ENCODE results near the gene ANKRD50. TPM values are rescaled to one million over a fixed set of nuclear protein-coding genes. Genes with fewer than 3 reads are reported as not detected.

Gene ANKRD50
- total RNA-seq (64.7 TPM), polyA plus RNA-seq (ENCODE audit: insufficient read depth in 1 of 8, insufficient read length in 8 of 8, low replicate concordance in 1 of 8) (10 to 100 TPM; 38.0 to 75.7 (median 65.1) TPM)
- long read RNA-seq, donor 1, full-length matches to known transcripts: 1 of 18 reads
- long read RNA-seq, donor 1, partial matches to known transcripts: 17 of 18 reads
- long read RNA-seq, donor 1, other reads (novel, unspliced or antisense): 0 of 18 reads
- long read RNA-seq, donor 2: 0 reads
- long read RNA-seq, donor 3, full-length matches to known transcripts: 6 of 82 reads
- long read RNA-seq, donor 3, partial matches to known transcripts: 76 of 82 reads
- long read RNA-seq, donor 3, other reads (novel, unspliced or antisense): 0 of 82 reads
- long read RNA-seq, donor 4, full-length matches to known transcripts: 2 of 29 reads
- long read RNA-seq, donor 4, partial matches to known transcripts: 27 of 29 reads
- long read RNA-seq, donor 4, other reads (novel, unspliced or antisense): 0 of 29 reads
- long read RNA-seq, donor 5, full-length matches to known transcripts: 4 of 99 reads
- long read RNA-seq, donor 5, partial matches to known transcripts: 95 of 99 reads
- long read RNA-seq, donor 5, other reads (novel, unspliced or antisense): 0 of 99 reads
- long read RNA-seq, donor 6, full-length matches to known transcripts: 5 of 53 reads
- long read RNA-seq, donor 6, partial matches to known transcripts: 48 of 53 reads
- long read RNA-seq, donor 6, other reads (novel, unspliced or antisense): 0 of 53 reads
- long read RNA-seq, donor 7, full-length matches to known transcripts: 2 of 37 reads
- long read RNA-seq, donor 7, partial matches to known transcripts: 35 of 37 reads
- long read RNA-seq, donor 7, other reads (novel, unspliced or antisense): 0 of 37 reads
- long read RNA-seq, donor 8, full-length matches to known transcripts: 4 of 24 reads
- long read RNA-seq, donor 8, partial matches to known transcripts: 20 of 24 reads
- long read RNA-seq, donor 8, other reads (novel, unspliced or antisense): 0 of 24 reads
- long read RNA-seq, donor 9, full-length matches to known transcripts: 3 of 47 reads
- long read RNA-seq, donor 9, partial matches to known transcripts: 44 of 47 reads
- long read RNA-seq, donor 9, other reads (novel, unspliced or antisense): 0 of 47 reads
- long read RNA-seq, donor 10, full-length matches to known transcripts: 7 of 54 reads
- long read RNA-seq, donor 10, partial matches to known transcripts: 47 of 54 reads
- long read RNA-seq, donor 10, other reads (novel, unspliced or antisense): 0 of 54 reads
- long read RNA-seq, donor 11, full-length matches to known transcripts: 5 of 21 reads
- long read RNA-seq, donor 11, partial matches to known transcripts: 16 of 21 reads
- long read RNA-seq, donor 11, other reads (novel, unspliced or antisense): 0 of 21 reads

GRCh38 chr4:124712372-124713184 lies at the start of gene ANKRD50:
Gene ANKRD50, minus strand, starts transcription at chr4:124712732. Its CDS starts 2,221 bp downstream, at chr4:124710511.
- 0% methylated on average over 54 of the region's 85 CpGs for WGBS (ENCODE audit: insufficient coverage)
- Histone ChIP-seq H3K9me3 (replicated peaks; ENCODE audit: control insufficient read depth, low read depth, low read length) (no peaks in the 10 kb centered on the region), H3K27ac (ENCODE audit: low read length) (peak within 1 kb of the TSS; percentile 99), H3K36me3 (ENCODE audit: control insufficient read depth, insufficient read depth, low read length) (peaks cover 3% of the 10 kb centered on the region), H3K4me1 (ENCODE audit: control insufficient read depth, insufficient read depth, low read length) (peaks cover 8% of the 10 kb centered on the region), H3K4me3 (ENCODE audit: low read length) (peak within 1 kb of the TSS; percentile 92), H3K27me3 (ENCODE audit: control insufficient read depth, insufficient read depth, low read length) (no peaks in the 10 kb centered on the region)
- peak; percentile 98 for DNase-seq

- Histone ChIP-seq H3K27me3 (ENCODE audit: control insufficient read depth, insufficient read depth, low read length) (no peaks in the 10 kb centered on the region), H3K9me3 (replicated peaks; ENCODE audit: control insufficient read depth, low read depth, low read length) (no peaks in the 10 kb centered on the region), H3K27ac (ENCODE audit: low read length) (no peak overlapping the region), H3K4me3 (ENCODE audit: low read length) (no peak overlapping the region), H3K4me1 (ENCODE audit: control insufficient read depth, insufficient read depth, low read length) (no peaks in the 10 kb centered on the region), H3K36me3 (ENCODE audit: control insufficient read depth, insufficient read depth, low read length) (no peaks in the 10 kb centered on the region)
- DNase-seq: no peak
- WGBS (ENCODE audit: insufficient coverage): no CpG with 5 or more reads among the region's 1 CpG
Measured at GRCh38 chr4:124757126-124757525, 44.6 kb upstream of the ANKRD50 start.

- H3K4me3 ChIP-seq (ENCODE audit: low read length): no peak overlapping the region
Measured at GRCh38 chr4:124754681-124755080, 42.1 kb upstream of the ANKRD50 start.

GRCh38 chr4:124753941-124754581 lies 41.5 kb upstream of the ANKRD50 start:
- Histone ChIP-seq H3K27me3 (ENCODE audit: control insufficient read depth, insufficient read depth, low read length) (no peaks in the 10 kb centered on the region), H3K4me1 (ENCODE audit: control insufficient read depth, insufficient read depth, low read length) (no peaks in the 10 kb centered on the region), H3K36me3 (ENCODE audit: control insufficient read depth, insufficient read depth, low read length) (no peaks in the 10 kb centered on the region), H3K27ac (ENCODE audit: low read length) (no peak overlapping the region), H3K9me3 (replicated peaks; ENCODE audit: control insufficient read depth, low read depth, low read length) (no peaks in the 10 kb centered on the region), H3K4me3 (ENCODE audit: low read length) (no peak overlapping the region)
- no peak for DNase-seq
- WGBS (ENCODE audit: insufficient coverage): 100% methylated on average over 1 of the region's 4 CpGs

More at GRCh38 chr4:124754681-124755080, 42.1 kb upstream of the ANKRD50 start:
- Histone ChIP-seq H3K36me3 (ENCODE audit: control insufficient read depth, insufficient read depth, low read length) (no peaks in the 10 kb centered on the region), H3K27ac (ENCODE audit: low read length) (no peak overlapping the region), H3K4me1 (ENCODE audit: control insufficient read depth, insufficient read depth, low read length) (no peaks in the 10 kb centered on the region), H3K9me3 (replicated peaks; ENCODE audit: control insufficient read depth, low read depth, low read length) (no peaks in the 10 kb centered on the region), H3K27me3 (ENCODE audit: control insufficient read depth, insufficient read depth, low read length) (no peaks in the 10 kb centered on the region)
- DNase-seq: no peak

GRCh38 chr4:124749421-124749820 lies 36.9 kb upstream of the ANKRD50 start:
- H3K9me3 ChIP-seq (replicated peaks; ENCODE audit: control insufficient read depth, low read depth, low read length): no peaks in the 10 kb centered on the region
- no peaks in the 10 kb centered on the region for H3K27me3 ChIP-seq (ENCODE audit: control insufficient read depth, insufficient read depth, low read length)
- H3K4me1 ChIP-seq (ENCODE audit: control insufficient read depth, insufficient read depth, low read length): no peaks in the 10 kb centered on the region
- no peaks in the 10 kb centered on the region for H3K36me3 ChIP-seq (ENCODE audit: control insufficient read depth, insufficient read depth, low read length)
- no peak overlapping the region for H3K27ac ChIP-seq (ENCODE audit: low read length)
- peak; percentile 27 for DNase-seq
- 17% methylated on average over 1 of the region's 2 CpGs for WGBS (ENCODE audit: insufficient coverage)
- H3K4me3 ChIP-seq (ENCODE audit: low read length): no peak overlapping the region

- H3K27me3 ChIP-seq (ENCODE audit: control insufficient read depth, insufficient read depth, low read length): no peaks in the 10 kb centered on the region
- H3K4me1 ChIP-seq (ENCODE audit: control insufficient read depth, insufficient read depth, low read length): no peaks in the 10 kb centered on the region
- no peaks in the 10 kb centered on the region for H3K9me3 ChIP-seq (replicated peaks; ENCODE audit: control insufficient read depth, low read depth, low read length)
- H3K4me3 ChIP-seq (ENCODE audit: low read length): no peak overlapping the region
- DNase-seq: no peak
- no peak overlapping the region for H3K27ac ChIP-seq (ENCODE audit: low read length)
- no CpG with 5 or more reads among the region's 1 CpG for WGBS (ENCODE audit: insufficient coverage)
- no peaks in the 10 kb centered on the region for H3K36me3 ChIP-seq (ENCODE audit: control insufficient read depth, insufficient read depth, low read length)
Measured at GRCh38 chr4:124748965-124749364, 36.4 kb upstream of the ANKRD50 start.

- no CpG with 5 or more reads among the region's 5 CpGs for WGBS (ENCODE audit: insufficient coverage)
- peak; percentile 80 for DNase-seq
- Histone ChIP-seq H3K4me3 (ENCODE audit: low read length) (no peak overlapping the region), H3K4me1 (ENCODE audit: control insufficient read depth, insufficient read depth, low read length) (no peaks in the 10 kb centered on the region), H3K9me3 (replicated peaks; ENCODE audit: control insufficient read depth, low read depth, low read length) (no peaks in the 10 kb centered on the region), H3K27me3 (ENCODE audit: control insufficient read depth, insufficient read depth, low read length) (no peaks in the 10 kb centered on the region), H3K36me3 (ENCODE audit: control insufficient read depth, insufficient read depth, low read length) (no peaks in the 10 kb centered on the region), H3K27ac (ENCODE audit: low read length) (peak overlapping the region; percentile 47)
Measured at GRCh38 chr4:124745985-124746801, 33.7 kb upstream of the ANKRD50 start.

GRCh38 chr4:124743711-124744110 lies 31.2 kb upstream of the ANKRD50 start:
- no peaks in the 10 kb centered on the region for H3K27me3 ChIP-seq (ENCODE audit: control insufficient read depth, insufficient read depth, low read length)
- no peaks in the 10 kb centered on the region for H3K4me1 ChIP-seq (ENCODE audit: control insufficient read depth, insufficient read depth, low read length)
- no peaks in the 10 kb centered on the region for H3K36me3 ChIP-seq (ENCODE audit: control insufficient read depth, insufficient read depth, low read length)
- no peak for DNase-seq
- 78% methylated on average over 5 of the region's 5 CpGs for WGBS (ENCODE audit: insufficient coverage)
- H3K9me3 ChIP-seq (replicated peaks; ENCODE audit: control insufficient read depth, low read depth, low read length): no peaks in the 10 kb centered on the region
- H3K4me3 ChIP-seq (ENCODE audit: low read length): no peak overlapping the region
- H3K27ac ChIP-seq (ENCODE audit: low read length): no peak overlapping the region
